MM.1S (cell line): ENCODE data around the gene CYB5R4.

Experiments used
- EZH2 ChIP-seq: fragments of 300-600 bp; sonication (generic); optimal IDR thresholded peaks from 2 replicates; pipeline ENCODE3; 2017; ENCODE audit warnings: low read depth, mild to moderate bottlenecking, antibody characterized with exemption, low read length, mixed read lengths
- TF ChIP-seq, protein P1 (sequence below): fragments of 300-600 bp; sonication (generic); IDR thresholded peaks from 2 replicates; pipeline ENCODE4 v1.5.1; 2016; ENCODE audit warnings: antibody characterized with exemption, low read length, mixed read lengths

DNA sequence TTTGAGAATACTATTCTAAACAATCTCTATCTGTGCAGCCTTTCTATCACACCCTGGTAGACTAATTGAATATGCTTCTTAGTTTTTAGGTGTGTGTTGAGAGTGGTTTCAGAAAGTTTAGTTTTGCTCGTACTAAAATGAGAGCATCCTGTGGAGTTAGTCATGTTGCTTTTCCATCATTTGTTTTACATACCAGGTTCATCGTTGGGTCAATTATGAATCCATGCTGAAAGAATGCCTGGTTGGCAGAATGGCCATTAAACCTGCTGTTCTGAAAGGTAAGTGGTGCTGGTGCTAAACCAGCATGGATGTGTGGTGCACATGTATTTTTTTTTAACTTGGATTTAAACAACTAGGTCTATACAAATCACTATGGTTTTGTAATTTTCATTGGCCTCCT, 49.3 kb downstream of the CYB5R4 start:
- TF ChIP-seq, protein P1, sequence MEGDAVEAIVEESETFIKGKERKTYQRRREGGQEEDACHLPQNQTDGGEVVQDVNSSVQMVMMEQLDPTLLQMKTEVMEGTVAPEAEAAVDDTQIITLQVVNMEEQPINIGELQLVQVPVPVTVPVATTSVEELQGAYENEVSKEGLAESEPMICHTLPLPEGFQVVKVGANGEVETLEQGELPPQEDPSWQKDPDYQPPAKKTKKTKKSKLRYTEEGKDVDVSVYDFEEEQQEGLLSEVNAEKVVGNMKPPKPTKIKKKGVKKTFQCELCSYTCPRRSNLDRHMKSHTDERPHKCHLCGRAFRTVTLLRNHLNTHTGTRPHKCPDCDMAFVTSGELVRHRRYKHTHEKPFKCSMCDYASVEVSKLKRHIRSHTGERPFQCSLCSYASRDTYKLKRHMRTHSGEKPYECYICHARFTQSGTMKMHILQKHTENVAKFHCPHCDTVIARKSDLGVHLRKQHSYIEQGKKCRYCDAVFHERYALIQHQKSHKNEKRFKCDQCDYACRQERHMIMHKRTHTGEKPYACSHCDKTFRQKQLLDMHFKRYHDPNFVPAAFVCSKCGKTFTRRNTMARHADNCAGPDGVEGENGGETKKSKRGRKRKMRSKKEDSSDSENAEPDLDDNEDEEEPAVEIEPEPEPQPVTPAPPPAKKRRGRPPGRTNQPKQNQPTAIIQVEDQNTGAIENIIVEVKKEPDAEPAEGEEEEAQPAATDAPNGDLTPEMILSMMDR, result no peak
- no peak for TF ChIP-seq EZH2
